Cardiac muscle cell (in vitro differentiated cells and primary cell): ENCODE results near the gene EEIG1. TPM values are rescaled to one million over a fixed set of nuclear protein-coding genes. Genes with fewer than 3 reads are reported as not detected.

Source experiments
- DNase-seq, 2 donors: peaks; one replicate each; pipeline versions ENCODE4 v3.0.0 to v3.0.0-alpha.2; 2010 to 2017; ENCODE audit warnings: low read depth in 1 of 2, low spot score in 1 of 2
- H3K27ac ChIP-seq: fragments of 200-600 bp; sonication (generic); 2 replicates; pipeline ENCODE4 v1.5.1; 2016
- H3K27me3 ChIP-seq: fragments of 200-600 bp; sonication (generic); 2 replicates; pipeline ENCODE4 v1.6.0; 2016; ENCODE audit warnings: control low read depth
- H3K36me3 ChIP-seq: fragments of 200-600 bp; sonication (generic); 2 replicates; pipeline ENCODE4 v1.5.1; 2016; ENCODE audit warnings: control low read depth
- H3K4me1 ChIP-seq: fragments of 200-600 bp; sonication (generic); 2 replicates; pipeline ENCODE4 v1.8.1; 2017; ENCODE audit warnings: low read depth, mild to moderate bottlenecking, mixed run types
- H3K4me3 ChIP-seq: fragments of 200-600 bp; sonication (generic); 2 replicates; pipeline ENCODE4 v1.5.1; 2016; ENCODE audit warnings: mild to moderate bottlenecking
- H3K9me3 ChIP-seq: fragments of 200-600 bp; sonication (generic); 2 replicates; pipeline ENCODE4 v1.5.1; 2017; ENCODE audit warnings: low read depth, mild to moderate bottlenecking, control low read depth
- polyA plus RNA-seq: library from polyadenylated mRNA; unstranded; fragments of >200 nt; fragmentation: Nextera tagmentation; extraction: Ambion mirVana; gene quantifications from 2 replicates; pipeline ENCODE4 v1.2.1, GENCODE V29; 2016
- total RNA-seq: library from RNA; depleted of rRNA; stranded (reverse); fragments of >200 nt; gene quantifications from 2 replicates; pipeline ENCODE4 v1.2.3, GENCODE V29; 2016
- TF ChIP-seq, protein P1 (sequence below): IDR thresholded peaks from 2 replicates; pipeline ENCODE4 v1.5.1; 2012; ENCODE audit warnings: low read depth, mild to moderate bottlenecking, low read length

Gene EEIG1
- total and polyA plus RNA-seq, 2 experiments from 2014 or later: 25.6 to 26.6 TPM

DNA sequence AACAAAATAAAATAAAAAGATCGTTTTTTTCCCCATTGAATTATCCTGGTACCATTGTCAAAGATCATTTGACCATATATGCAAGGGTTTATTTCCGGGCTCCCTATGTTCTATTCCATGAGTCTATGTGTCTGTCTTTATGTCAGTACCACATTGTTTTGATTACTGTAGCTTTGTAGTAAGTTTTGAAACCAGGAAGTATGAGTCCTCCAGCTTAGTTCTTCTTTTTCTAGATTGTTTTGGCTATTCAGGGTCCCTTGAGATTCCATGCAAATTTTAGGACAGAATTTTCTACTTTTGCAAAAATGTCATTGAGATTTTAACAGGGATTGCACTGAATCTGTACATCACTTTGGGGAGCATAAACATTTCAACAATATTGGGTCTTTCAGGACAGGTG lies 18.7 kb upstream of the EEIG1 start:
- Histone ChIP-seq H3K27ac (no peak overlapping the region), H3K4me3 (no peak overlapping the region), H3K36me3 (no peaks in the 10 kb centered on the region), H3K4me1 (peaks cover 7% of the 10 kb centered on the region), H3K27me3 (no peaks in the 10 kb centered on the region), H3K9me3 (no peaks in the 10 kb centered on the region)
- DNase-seq: no peak
- TF ChIP-seq, protein P1, sequence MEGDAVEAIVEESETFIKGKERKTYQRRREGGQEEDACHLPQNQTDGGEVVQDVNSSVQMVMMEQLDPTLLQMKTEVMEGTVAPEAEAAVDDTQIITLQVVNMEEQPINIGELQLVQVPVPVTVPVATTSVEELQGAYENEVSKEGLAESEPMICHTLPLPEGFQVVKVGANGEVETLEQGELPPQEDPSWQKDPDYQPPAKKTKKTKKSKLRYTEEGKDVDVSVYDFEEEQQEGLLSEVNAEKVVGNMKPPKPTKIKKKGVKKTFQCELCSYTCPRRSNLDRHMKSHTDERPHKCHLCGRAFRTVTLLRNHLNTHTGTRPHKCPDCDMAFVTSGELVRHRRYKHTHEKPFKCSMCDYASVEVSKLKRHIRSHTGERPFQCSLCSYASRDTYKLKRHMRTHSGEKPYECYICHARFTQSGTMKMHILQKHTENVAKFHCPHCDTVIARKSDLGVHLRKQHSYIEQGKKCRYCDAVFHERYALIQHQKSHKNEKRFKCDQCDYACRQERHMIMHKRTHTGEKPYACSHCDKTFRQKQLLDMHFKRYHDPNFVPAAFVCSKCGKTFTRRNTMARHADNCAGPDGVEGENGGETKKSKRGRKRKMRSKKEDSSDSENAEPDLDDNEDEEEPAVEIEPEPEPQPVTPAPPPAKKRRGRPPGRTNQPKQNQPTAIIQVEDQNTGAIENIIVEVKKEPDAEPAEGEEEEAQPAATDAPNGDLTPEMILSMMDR: no peak

DNA sequence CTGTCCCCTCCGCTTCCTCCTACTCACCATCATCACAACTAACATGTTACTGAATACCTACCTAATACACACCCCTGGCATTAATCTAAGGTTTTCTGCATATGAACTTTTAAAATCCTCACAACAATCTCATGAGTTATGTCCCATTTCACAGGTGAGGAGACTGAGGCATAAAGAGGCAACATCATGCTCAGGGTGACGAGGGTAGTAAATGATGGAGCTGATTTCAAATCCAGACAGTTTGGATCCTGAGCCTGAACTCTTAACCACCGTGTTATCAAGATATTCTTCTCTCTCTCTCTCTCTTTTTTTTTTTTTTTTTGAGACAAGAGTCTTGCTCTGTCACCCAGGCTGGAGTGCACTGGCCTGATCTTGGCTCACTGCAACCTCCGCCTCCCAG lies 12.9 kb upstream of the EEIG1 start:
- Histone ChIP-seq H3K9me3 (no peaks in the 10 kb centered on the region), H3K4me3 (no peak overlapping the region), H3K27ac (no peak overlapping the region), H3K27me3 (no peaks in the 10 kb centered on the region), H3K4me1 (no peaks in the 10 kb centered on the region), H3K36me3 (no peaks in the 10 kb centered on the region)
- TF ChIP-seq, protein P1: no peak
- DNase-seq: no peak

DNA sequence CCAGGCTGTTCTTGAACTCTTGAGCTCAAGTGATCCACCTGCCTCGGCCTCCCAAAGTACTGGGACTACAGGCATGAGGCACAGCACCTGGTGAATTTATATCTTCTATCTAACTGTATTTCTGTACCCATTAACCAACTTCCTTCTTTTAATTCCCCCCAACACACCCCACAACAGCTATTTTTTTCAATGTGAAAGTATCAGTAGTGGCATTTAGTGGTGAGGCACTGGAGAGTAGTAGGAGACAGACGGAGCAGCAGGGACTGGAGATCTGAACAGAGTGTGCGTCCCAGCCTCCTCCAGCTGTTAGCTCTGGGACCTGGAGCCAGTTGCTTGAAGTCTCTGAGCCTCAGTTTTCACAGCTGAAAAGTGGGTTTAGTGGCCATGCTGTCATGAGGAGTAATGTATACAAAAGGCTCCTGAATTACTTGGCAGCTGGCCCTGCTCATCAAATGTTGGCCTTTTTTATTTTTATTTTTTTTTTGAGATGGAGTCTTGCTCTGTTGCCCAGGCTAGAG lies 11.0 kb upstream of the EEIG1 start:
- Histone ChIP-seq H3K27me3 (no peaks in the 10 kb centered on the region), H3K27ac (no peak overlapping the region), H3K4me1 (no peaks in the 10 kb centered on the region)

DNA sequence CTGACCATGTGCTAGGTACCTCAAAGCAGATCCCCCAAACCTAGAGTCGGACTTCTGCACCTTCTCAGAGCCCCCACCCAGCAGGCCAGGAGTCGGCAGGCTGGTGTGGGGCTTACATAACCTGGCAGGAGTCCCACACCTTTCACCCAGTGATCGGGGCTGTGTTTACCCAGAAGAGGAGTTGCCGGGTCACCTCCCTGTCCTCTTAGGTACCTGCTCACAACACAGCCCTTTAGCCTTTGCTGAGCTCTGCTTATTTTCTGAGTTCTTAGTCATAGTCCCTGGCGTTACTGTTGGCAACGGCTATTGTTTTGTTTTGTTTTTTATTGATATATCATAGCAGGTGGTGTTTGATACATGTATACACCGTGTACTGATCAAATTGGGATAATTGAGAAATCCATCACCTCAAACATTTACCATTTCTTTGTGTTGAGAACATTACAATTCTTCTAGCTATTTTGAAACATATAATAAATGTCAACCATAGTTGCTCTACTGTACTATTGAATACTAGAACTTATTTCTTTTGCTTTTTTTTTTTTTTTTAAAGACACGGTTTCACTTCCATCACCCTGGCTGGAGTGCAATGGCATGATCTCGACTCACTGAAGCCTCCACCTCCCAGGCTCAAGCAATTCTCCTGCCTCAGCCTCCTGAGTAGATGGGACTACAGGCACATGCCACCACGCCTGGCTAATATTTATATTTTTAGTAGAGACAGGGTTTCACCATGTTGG lies 10.4 kb upstream of the EEIG1 start:
- TF ChIP-seq, protein P1: no peak
- Histone ChIP-seq H3K36me3 (no peaks in the 10 kb centered on the region), H3K27me3 (no peaks in the 10 kb centered on the region), H3K4me3 (no peak overlapping the region), H3K4me1 (no peaks in the 10 kb centered on the region), H3K9me3 (no peaks in the 10 kb centered on the region), H3K27ac (no peak overlapping the region)
- DNase-seq: no peak

More for the DNA sequence above, 11.0 kb upstream of the EEIG1 start:
- H3K4me3 ChIP-seq: no peak overlapping the region
- no peaks in the 10 kb centered on the region for H3K36me3 ChIP-seq
- TF ChIP-seq, protein P1: no peak
- H3K9me3 ChIP-seq: no peaks in the 10 kb centered on the region
- no peak for DNase-seq

DNA sequence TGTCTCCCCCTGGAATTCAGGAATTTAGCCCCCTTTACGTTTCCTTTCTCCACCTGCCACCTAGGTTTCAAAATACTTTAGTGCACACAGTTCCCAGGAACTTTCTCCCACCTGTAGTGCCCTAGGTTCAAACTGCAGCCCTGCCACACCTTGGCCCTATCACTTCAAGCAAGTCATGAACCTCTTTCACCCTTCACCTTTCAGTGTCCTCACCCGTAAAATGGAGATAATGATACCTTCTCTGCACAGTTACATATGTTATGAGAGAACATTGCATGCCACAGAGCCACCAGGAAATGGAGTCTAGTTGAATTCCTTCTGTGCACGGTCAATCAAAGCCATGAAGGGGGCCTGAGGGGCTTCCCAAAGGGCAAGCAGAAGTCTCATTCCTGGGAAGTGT lies 9.8 kb upstream of the EEIG1 start:
- DNase-seq: no peak
- H3K9me3 ChIP-seq: no peaks in the 10 kb centered on the region
- TF ChIP-seq, protein P1: no peak
- H3K4me3 ChIP-seq: no peak overlapping the region
- no peaks in the 10 kb centered on the region for H3K36me3 ChIP-seq
- H3K4me1 ChIP-seq: no peaks in the 10 kb centered on the region
- H3K27ac ChIP-seq: no peak overlapping the region
- no peaks in the 10 kb centered on the region for H3K27me3 ChIP-seq
